HTR-8/SVneo (cell line): ENCODE measurements around the gene ATP8A1.
A peak's percentile ranks its signal among the peaks of the same experiment; 100 is the strongest.

Source experiments
- DNase-seq: peaks from one replicate; pipeline ENCODE4 v3.0.0; 2011; ENCODE audit warnings: low spot score, mixed read lengths; ENCODE audit not compliant: insufficient read length
- FAIRE-seq: peaks from 2 replicates; lab custom pipeline; 2011; peaks lifted over from hg19 to GRCh38; lab: Jason Lieb, UNC

ATP8A1 gene

GRCh38 chr4:42579903-42580302 lies 77.0 kb downstream of the ATP8A1 start:
- FAIRE-seq, result no peak
- no peak for DNase-seq

- DNase-seq (no peak), FAIRE-seq (no peak)
Measured at GRCh38 chr4:42578187-42578586, 78.7 kb downstream of the ATP8A1 start.

- DNase-seq, result no peak
- FAIRE-seq, result no peak
Measured at GRCh38 chr4:42574870-42575430, 82.0 kb downstream of the ATP8A1 start.

GRCh38 chr4:42573249-42573648 lies 83.7 kb downstream of the ATP8A1 start:
- FAIRE-seq, result no peak
- DNase-seq, result no peak

GRCh38 chr4:42570221-42570620 lies 86.7 kb downstream of the ATP8A1 start:
- no peak for FAIRE-seq
- no peak for DNase-seq

- DNase-seq (peak; percentile 43), FAIRE-seq (no peak)
Measured at GRCh38 chr4:42568610-42569207, 88.2 kb downstream of the ATP8A1 start.

- FAIRE-seq, result no peak
Measured at GRCh38 chr4:42566835-42567234, 90.1 kb downstream of the ATP8A1 start.

GRCh38 chr4:42562016-42562415 lies 94.9 kb downstream of the ATP8A1 start:
- DNase-seq (no peak), FAIRE-seq (no peak)

More at GRCh38 chr4:42566835-42567234, 90.1 kb downstream of the ATP8A1 start:
- DNase-seq, result no peak

- FAIRE-seq, result no peak
- DNase-seq, result no peak
Measured at GRCh38 chr4:42561031-42561430, 95.9 kb downstream of the ATP8A1 start.

- DNase-seq (no peak), FAIRE-seq (no peak)
Measured at GRCh38 chr4:42560467-42560861, 96.4 kb downstream of the ATP8A1 start.

GRCh38 chr4:42558156-42558555 lies 98.7 kb downstream of the ATP8A1 start:
- FAIRE-seq (no peak), DNase-seq (no peak)

GRCh38 chr4:42555828-42556227 lies 101.1 kb downstream of the ATP8A1 start:
- no peak for DNase-seq
- no peak for FAIRE-seq

- FAIRE-seq (no peak), DNase-seq (no peak)
Measured at GRCh38 chr4:42554072-42554471, 102.8 kb downstream of the ATP8A1 start.

GRCh38 chr4:42549896-42550295 lies 107.0 kb downstream of the ATP8A1 start:
- FAIRE-seq (no peak), DNase-seq (no peak)

- no peak for FAIRE-seq
Measured at GRCh38 chr4:42547805-42548204, 109.1 kb downstream of the ATP8A1 start.

GRCh38 chr4:42543762-42544161 lies 113.1 kb downstream of the ATP8A1 start:
- no peak for FAIRE-seq

More at GRCh38 chr4:42547805-42548204, 109.1 kb downstream of the ATP8A1 start:
- DNase-seq, result no peak

GRCh38 chr4:42543126-42543525 lies 113.8 kb downstream of the ATP8A1 start:
- FAIRE-seq, result no peak
- no peak for DNase-seq

More at GRCh38 chr4:42543762-42544161, 113.1 kb downstream of the ATP8A1 start:
- no peak for DNase-seq

- FAIRE-seq (no peak), DNase-seq (no peak)
Measured at GRCh38 chr4:42541647-42542046, 115.3 kb downstream of the ATP8A1 start.

GRCh38 chr4:42533042-42533441 lies 123.9 kb downstream of the ATP8A1 start:
- DNase-seq, result no peak
- FAIRE-seq, result no peak

- no peak for FAIRE-seq
Measured at GRCh38 chr4:42531341-42532030, 125.4 kb downstream of the ATP8A1 start.

GRCh38 chr4:42523066-42523718 lies 133.7 kb downstream of the ATP8A1 start:
- no peak for FAIRE-seq
- DNase-seq, result no peak

More at GRCh38 chr4:42531341-42532030, 125.4 kb downstream of the ATP8A1 start:
- DNase-seq, result no peak
